HG02840 (cell line): ENCODE results near the gene FABP3.

ENCODE experiments used
- ATAC-seq: cut with Tn5 transposase; IDR thresholded peaks from one replicate; pipeline ENCODE4 v1.9.1; 2021; ENCODE audit warnings: mild to moderate bottlenecking, moderate library complexity, moderate number of reproducible peaks; ENCODE audit not compliant: unreplicated experiment, low FRiP score

FABP3 gene

GRCh38 chr1:31373897-31374486 lies 1.1 kb upstream of the FABP3 start:
- ATAC-seq, result no peak

- ATAC-seq, result no peak
Observed at GRCh38 chr1:31372751-31373055, 173 bp downstream of the FABP3 start.

- ATAC-seq, result no peak
Observed at GRCh38 chr1:31372051-31372450, 825 bp downstream of the FABP3 start.

GRCh38 chr1:31371121-31371959 lies 1.5 kb downstream of the FABP3 start:
- ATAC-seq, result no peak

- no peak for ATAC-seq
Observed at GRCh38 chr1:31370565-31370964, 2.3 kb downstream of the FABP3 start.

- no peak for ATAC-seq
Observed at GRCh38 chr1:31370021-31370420, 2.9 kb downstream of the FABP3 start.

GRCh38 chr1:31368611-31369107 lies 4.2 kb downstream of the FABP3 start:
- ATAC-seq, result no peak

GRCh38 chr1:31366796-31367195 lies 6.1 kb downstream of the FABP3 start:
- ATAC-seq, result no peak

- no peak for ATAC-seq
Observed at GRCh38 chr1:31364561-31365250, 8.2 kb downstream of the FABP3 start.

GRCh38 chr1:31362032-31362431 lies 10.8 kb downstream of the FABP3 start:
- ATAC-seq, result no peak

- ATAC-seq, result no peak
Observed at GRCh38 chr1:31361607-31362006, 11.3 kb downstream of the FABP3 start.

GRCh38 chr1:31356427-31356826 lies 16.4 kb downstream of the FABP3 start:
- ATAC-seq, result no peak

GRCh38 chr1:31354283-31354682 lies 18.6 kb downstream of the FABP3 start:
- ATAC-seq, result no peak

- ATAC-seq, result no peak
Observed at GRCh38 chr1:31348449-31348848, 24.4 kb downstream of the FABP3 start.

GRCh38 chr1:31346785-31347184 lies 26.1 kb downstream of the FABP3 start:
- ATAC-seq, result no peak

GRCh38 chr1:31345635-31346034 lies 27.2 kb downstream of the FABP3 start:
- no peak for ATAC-seq

GRCh38 chr1:31344503-31344902 lies 28.4 kb downstream of the FABP3 start:
- no peak for ATAC-seq

GRCh38 chr1:31336687-31337467 lies 36.0 kb downstream of the FABP3 start:
- ATAC-seq, result no peak

- no peak for ATAC-seq
Observed at GRCh38 chr1:31335007-31335406, 37.9 kb downstream of the FABP3 start.

- ATAC-seq, result no peak
Observed at GRCh38 chr1:31327381-31327780, 45.5 kb downstream of the FABP3 start.

- no peak for ATAC-seq
Observed at GRCh38 chr1:31326461-31326860, 46.4 kb downstream of the FABP3 start.
